A673 (cell line): ENCODE results near the gene KIN.

ENCODE experiments used
- EZH2 ChIP-seq: fragments of 200-600 bp; sonication (generic); IDR thresholded peaks from 2 replicates; pipeline ENCODE4 v1.6.1; 2017; ENCODE audit warnings: borderline replicate concordance, low read depth, mild to moderate bottlenecking, mixed read lengths, antibody characterized with exemption, low read length; ENCODE audit not compliant: poor library complexity, severe bottlenecking
- TF ChIP-seq, protein P1 (sequence below): fragments of 300-800, 200-600 bp; sonication (generic); conservative IDR thresholded peaks from 2 replicates; pipeline ENCODE4 v1.5.1; 2017; ENCODE audit warnings: low read depth, mild to moderate bottlenecking, antibody characterized with exemption, low read length, moderate library complexity, mixed read lengths

DNA sequence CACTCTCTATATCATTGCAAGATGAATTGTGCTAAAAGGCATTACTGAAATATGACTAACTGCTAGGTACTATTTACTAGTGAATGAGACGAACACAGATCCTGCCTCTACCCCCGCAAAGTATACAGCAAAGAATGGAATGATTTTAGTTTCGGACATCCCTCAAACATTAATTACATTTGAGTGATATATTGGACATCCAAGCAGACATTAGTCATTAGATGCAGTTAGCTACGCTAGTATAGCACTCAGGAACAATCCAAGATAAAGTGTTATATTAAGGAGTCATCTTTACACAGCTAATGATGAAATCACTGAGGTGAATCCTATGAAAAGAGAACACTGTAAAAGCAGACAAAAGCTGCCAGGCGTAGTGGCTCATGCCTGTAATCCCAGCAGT is 23.2 kb upstream of the KIN start:
- TF ChIP-seq, protein P1, sequence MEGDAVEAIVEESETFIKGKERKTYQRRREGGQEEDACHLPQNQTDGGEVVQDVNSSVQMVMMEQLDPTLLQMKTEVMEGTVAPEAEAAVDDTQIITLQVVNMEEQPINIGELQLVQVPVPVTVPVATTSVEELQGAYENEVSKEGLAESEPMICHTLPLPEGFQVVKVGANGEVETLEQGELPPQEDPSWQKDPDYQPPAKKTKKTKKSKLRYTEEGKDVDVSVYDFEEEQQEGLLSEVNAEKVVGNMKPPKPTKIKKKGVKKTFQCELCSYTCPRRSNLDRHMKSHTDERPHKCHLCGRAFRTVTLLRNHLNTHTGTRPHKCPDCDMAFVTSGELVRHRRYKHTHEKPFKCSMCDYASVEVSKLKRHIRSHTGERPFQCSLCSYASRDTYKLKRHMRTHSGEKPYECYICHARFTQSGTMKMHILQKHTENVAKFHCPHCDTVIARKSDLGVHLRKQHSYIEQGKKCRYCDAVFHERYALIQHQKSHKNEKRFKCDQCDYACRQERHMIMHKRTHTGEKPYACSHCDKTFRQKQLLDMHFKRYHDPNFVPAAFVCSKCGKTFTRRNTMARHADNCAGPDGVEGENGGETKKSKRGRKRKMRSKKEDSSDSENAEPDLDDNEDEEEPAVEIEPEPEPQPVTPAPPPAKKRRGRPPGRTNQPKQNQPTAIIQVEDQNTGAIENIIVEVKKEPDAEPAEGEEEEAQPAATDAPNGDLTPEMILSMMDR, result no peak
- no peak for TF ChIP-seq EZH2
